Superior temporal gyrus (tissue), 1 donor: ENCODE measurements around the gene GRID2IP.
"Not testable (repeated sequence)": the region's sequence is repeated elsewhere in the genome, so short reads cannot be mapped to it uniquely, and the experiment has no call there.

Experiments
- DNase-seq: peaks from one replicate; pipeline ENCODE4 v3.0.0-alpha.2; 2016; ENCODE audit errors: extremely low spot score

Gene GRID2IP

GRCh38 chr7:6487184-6487545 lies 64.1 kb downstream of the GRID2IP start:
- no peak for DNase-seq

- DNase-seq, result no peak
These were observed 64.7 kb downstream of the GRID2IP start for GRCh38 chr7:6486438-6487183.

DNA sequence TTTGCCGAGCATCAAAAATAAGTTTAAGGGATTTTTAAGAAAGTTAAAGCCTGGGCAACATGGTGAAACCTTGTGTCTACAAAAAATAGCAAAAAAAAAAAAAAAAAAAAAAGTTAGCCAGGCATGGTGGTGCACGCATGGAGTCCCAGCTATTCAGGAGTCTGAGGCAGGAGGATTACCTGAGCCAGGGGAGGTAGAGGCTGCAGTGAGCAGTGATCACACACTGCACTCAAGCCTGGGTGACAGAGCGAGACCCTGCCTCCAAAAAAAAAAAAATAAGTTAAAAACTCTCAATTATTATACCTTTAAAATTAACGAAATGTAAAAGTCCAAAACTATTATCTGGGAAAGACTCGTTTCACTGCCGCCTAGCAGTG lies 68.5 kb downstream of the GRID2IP start:
- DNase-seq, result no peak

DNA sequence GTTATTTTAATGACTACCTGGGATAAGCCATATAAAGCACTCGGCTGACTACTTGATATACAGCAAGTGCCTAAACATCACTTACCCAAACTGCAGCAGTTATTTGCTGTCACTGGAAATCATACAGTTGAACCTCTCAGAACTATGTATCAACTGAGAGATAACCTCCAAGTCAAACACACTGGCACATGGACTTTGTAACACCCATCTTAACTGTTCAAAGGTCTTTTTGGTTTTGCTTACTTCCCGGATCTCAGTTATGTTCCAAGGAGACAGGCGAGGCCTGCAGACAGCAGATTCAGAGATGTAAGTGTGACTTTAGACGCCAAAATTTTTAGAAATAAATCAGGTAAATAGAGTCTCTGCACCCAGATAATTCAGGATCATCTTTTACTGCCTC lies 69.0 kb downstream of the GRID2IP start:
- no peak for DNase-seq

GRCh38 chr7:6481445-6481844 lies 69.8 kb downstream of the GRID2IP start:
- no peak for DNase-seq

GRCh38 chr7:6480323-6480660 lies 71.0 kb downstream of the GRID2IP start:
- no peak for DNase-seq

GRCh38 chr7:6479067-6479466 lies 72.2 kb downstream of the GRID2IP start:
- DNase-seq, result no peak

- DNase-seq, result no peak
These were observed 73.1 kb downstream of the GRID2IP start for GRCh38 chr7:6478186-6478585.

- no peak for DNase-seq
These were observed 74.0 kb downstream of the GRID2IP start for GRCh38 chr7:6477318-6477660.

GRCh38 chr7:6476596-6477317 lies 74.5 kb downstream of the GRID2IP start:
- DNase-seq, result no peak

DNA sequence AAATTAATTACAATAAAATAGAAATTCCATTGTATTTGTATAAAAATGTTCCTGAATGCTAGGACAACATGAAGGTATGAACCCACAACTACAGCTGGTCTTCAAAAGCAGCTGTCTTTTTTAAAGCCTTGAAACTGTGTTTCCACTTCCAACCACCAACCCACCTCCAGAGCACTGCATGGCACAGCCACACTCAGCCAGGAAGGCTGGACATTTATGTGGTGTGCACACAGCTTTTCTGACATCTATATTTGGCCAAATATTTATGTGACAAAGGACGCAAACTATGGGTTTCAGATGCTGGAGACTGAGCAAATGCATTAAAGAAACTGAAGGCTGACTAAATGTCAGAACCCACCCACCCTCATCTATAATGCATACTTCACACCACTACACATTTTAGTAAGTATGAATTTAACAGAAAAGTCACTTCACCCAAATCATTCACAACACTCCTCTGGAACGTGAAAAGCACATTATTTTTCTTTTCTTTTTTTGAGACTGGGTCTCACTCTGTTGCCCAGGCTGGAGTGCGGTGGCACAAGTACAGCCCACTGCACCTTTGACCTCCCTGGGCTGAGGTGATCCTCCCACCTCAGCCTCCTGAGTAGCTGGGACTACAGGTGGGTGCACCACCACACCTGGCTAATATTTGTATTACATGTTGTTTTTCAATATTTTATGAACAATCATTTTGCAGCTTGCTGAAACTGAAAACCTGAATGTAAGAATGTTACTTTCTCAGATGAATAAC lies 75.7 kb downstream of the GRID2IP start:
- DNase-seq, result no peak

- no peak for DNase-seq
These were observed 85.4 kb downstream of the GRID2IP start for GRCh38 chr7:6465862-6466261.

GRCh38 chr7:6463609-6464008 lies 87.7 kb downstream of the GRID2IP start:
- DNase-seq, result not testable (repeated sequence)

DNA sequence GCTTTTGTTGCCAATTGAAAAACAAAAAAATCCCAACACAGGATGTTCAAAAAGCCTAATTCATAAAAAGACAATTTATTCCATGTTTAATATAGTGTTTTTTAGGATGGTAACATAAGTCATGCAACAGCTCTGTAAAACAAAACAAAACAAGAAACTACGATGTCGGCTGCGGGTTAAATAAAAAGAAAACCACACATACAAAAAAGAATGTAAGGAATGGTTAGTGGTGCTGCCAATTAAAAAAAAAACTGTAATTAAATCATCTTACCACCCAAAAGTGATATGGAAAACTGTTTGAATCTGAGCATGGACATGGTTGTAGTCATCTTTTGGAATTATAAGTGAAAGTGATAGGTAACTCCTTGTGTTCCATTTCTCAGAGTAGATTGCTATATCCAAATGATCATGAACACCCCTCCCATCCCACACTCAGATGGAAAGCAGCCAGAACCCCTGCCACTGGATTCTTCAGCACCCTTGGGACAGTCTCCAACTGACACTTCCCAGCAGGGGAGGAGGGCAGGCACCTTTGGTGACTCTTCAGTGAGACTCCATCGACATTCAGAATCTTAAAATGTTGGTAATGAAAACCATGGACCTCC lies 89.2 kb downstream of the GRID2IP start:
- no peak for DNase-seq

GRCh38 chr7:6460990-6461584 lies 90.2 kb downstream of the GRID2IP start:
- DNase-seq, result no peak

DNA sequence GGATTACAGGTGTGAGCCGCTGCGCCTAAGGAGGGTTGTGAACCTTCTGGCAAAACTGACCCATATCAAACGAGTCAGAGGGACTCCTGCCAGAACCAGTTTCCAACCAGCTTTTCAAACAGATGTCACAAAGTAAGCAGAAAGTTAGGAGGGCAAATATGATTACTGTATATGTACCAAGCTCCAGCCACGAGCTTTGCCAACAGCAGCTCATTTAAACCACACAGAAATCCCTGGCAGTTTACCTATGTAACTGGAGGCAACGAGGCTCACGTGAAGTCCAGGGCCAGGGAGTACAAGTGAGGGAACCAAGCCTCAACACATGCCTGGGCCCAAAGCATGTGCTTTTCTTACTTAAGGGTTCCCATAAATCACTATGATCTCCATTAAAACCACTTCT lies 91.0 kb downstream of the GRID2IP start:
- DNase-seq, result no peak

GRCh38 chr7:6458676-6459075 lies 92.6 kb downstream of the GRID2IP start:
- not testable (repeated sequence) for DNase-seq

GRCh38 chr7:6453734-6454133 lies 97.5 kb downstream of the GRID2IP start:
- no peak for DNase-seq

DNA sequence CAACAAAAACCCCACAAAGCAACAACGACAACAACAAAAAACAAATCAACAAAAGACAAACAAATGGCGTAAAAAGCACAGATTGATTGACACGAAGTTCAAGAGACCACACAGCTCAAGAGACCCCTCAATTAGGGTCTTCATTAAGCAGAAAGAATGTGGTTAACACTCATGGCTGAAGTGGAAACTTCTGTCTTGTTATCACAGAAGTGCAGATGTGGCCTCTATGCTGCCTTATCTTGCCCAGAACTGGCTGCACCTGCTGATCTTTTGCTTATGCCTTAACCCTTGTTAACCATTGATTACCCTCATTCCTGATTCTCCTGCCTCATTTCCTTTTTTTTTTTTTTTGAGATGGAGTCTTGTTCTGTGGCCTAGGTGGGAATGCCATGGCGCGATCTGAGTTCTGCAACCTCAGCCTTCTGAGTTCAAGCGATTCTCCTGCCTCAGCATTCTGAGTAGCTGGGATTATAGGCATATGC lies 100.0 kb downstream of the GRID2IP start:
- no peak for DNase-seq

DNA sequence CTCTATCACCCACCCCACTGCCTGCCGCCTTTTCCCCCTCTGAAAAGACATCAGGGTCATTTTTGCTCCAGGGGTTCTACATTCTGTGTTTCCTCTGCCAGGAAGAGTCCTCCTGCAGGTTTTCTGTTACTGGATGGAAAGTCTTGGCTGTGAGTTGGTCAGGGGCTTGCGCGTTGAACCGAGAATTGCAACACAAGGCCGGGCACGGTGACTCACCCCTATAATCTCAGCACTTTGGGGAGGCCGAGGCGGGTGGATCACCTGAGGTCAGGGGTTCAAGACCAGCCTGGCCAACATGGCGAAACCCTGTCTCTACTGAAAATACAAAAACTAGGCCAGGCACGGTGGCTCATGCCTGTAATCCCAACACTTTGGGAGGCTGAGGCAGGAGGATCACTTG lies 100.7 kb downstream of the GRID2IP start:
- not testable (repeated sequence) for DNase-seq

GRCh38 chr7:6449884-6450283 lies 101.4 kb downstream of the GRID2IP start:
- DNase-seq, result not testable (repeated sequence)

GRCh38 chr7:6448943-6449543 lies 102.2 kb downstream of the GRID2IP start:
- no peak for DNase-seq
